AG04450 (cell line): ENCODE results near the gene CLEC3B. TPM values are rescaled to one million over a fixed set of nuclear protein-coding genes. Genes with fewer than 3 reads are reported as not detected.

ENCODE experiments used
- CTCF ChIA-PET: fragments of 300-600, 350-600 bp; formaldehyde crosslinking; extraction: SDS; loops from one replicate; lab custom pipeline; 2022; ENCODE audit warnings: antibody characterized with exemption, inconsistent platforms; lab: Charles Lee
- POLR2A ChIA-PET: fragments of 350-600 bp; formaldehyde crosslinking; extraction: SDS; loops from one replicate; lab custom pipeline; 2021; ENCODE audit warnings: antibody characterized with exemption, inconsistent platforms; lab: Yijun Ruan, JAX
- DNase-seq: peaks from one replicate; pipeline ENCODE4 v3.0.0-alpha.2; 2011; ENCODE audit warnings: low read depth, low spot score
- H3K27ac ChIP-seq: one replicate; pipeline ENCODE4 v1.5.1; 2012; ENCODE audit warnings: low read depth, low read length, control low read depth
- H3K27me3 ChIP-seq: one replicate; pipeline ENCODE4 v1.6.0; 2012; ENCODE audit warnings: low read length; ENCODE audit not compliant: control insufficient read depth, insufficient read depth
- H3K4me3 ChIP-seq: 2 replicates; pipeline ENCODE4 v1.5.1; 2011; ENCODE audit warnings: mild to moderate bottlenecking, low read depth, low read length, control low read depth
- H3K9me3 ChIP-seq: 2 replicates; pipeline ENCODE4 v1.5.1; 2012; ENCODE audit warnings: low read length; ENCODE audit not compliant: control insufficient read depth, insufficient read depth
- polyA plus RNA-seq: library from polyadenylated mRNA; depleted of rRNA; stranded (reverse); fragments of >200 nt; gene quantifications from 2 replicates; pipeline ENCODE4 v1.2.3, GENCODE V29; 2011
- TF ChIP-seq, protein P1 (sequence below): IDR thresholded peaks from 2 replicates; pipeline ENCODE4 v1.5.1; 2011; ENCODE audit warnings: low read depth, low read length, control low read depth, inconsistent platforms

CLEC3B gene
- polyA plus RNA-seq, 1 experiment, result 4.3 TPM

DNA sequence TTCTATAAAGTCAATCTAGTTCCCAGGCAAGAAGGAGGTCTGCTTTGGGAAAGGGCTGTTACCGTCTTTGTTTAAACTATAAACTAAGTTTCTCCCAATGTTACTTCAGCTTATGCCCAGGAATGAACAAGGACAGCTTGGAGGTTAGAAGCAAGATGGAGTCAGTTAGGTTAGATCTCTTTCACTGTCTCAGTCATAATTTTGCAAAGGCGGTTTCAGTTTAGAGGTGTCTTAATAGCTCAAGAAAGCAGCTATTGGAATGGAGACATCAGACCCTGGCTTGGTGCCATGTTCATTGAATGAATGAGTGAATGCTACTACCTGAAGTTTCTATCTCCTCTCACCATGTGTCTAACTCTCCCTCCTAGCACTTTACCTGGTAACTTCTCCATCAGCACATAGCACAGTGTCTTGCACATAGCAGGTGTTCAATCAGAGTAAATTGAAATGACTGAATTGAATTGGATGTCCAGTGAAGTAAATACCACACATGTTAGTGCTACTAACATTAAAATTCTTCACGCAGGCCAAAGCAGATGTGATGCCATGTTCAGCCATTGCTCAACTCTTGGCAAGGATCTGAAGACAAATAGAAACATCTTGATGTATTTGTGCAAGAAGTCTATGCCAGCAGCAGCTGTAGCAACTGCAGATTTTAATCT lies 28.2 kb downstream of the CLEC3B start:
- TF ChIP-seq, protein P1, sequence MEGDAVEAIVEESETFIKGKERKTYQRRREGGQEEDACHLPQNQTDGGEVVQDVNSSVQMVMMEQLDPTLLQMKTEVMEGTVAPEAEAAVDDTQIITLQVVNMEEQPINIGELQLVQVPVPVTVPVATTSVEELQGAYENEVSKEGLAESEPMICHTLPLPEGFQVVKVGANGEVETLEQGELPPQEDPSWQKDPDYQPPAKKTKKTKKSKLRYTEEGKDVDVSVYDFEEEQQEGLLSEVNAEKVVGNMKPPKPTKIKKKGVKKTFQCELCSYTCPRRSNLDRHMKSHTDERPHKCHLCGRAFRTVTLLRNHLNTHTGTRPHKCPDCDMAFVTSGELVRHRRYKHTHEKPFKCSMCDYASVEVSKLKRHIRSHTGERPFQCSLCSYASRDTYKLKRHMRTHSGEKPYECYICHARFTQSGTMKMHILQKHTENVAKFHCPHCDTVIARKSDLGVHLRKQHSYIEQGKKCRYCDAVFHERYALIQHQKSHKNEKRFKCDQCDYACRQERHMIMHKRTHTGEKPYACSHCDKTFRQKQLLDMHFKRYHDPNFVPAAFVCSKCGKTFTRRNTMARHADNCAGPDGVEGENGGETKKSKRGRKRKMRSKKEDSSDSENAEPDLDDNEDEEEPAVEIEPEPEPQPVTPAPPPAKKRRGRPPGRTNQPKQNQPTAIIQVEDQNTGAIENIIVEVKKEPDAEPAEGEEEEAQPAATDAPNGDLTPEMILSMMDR, result no peak
- Histone ChIP-seq H3K27me3 (no peaks in the 10 kb centered on the region), H3K27ac (peak overlapping the region; percentile 78), H3K9me3 (no peaks in the 10 kb centered on the region), H3K4me3 (no peak overlapping the region)
- ChIA-PET POLR2A (interaction anchor here (0.6 to 2.3 kb wide), 3 partner anchors 31 to 170 kb away, joined by 3 to 10 read pairs (median 4); no protein-coding TSS in a partner anchor), CTCF (interaction anchor here (1.1 to 4.7 kb wide), 4 partner anchors 14 to 454 kb away, joined by 3 to 29 read pairs (median 4); no protein-coding TSS in a partner anchor)
- peak; percentile 71 for DNase-seq

DNA sequence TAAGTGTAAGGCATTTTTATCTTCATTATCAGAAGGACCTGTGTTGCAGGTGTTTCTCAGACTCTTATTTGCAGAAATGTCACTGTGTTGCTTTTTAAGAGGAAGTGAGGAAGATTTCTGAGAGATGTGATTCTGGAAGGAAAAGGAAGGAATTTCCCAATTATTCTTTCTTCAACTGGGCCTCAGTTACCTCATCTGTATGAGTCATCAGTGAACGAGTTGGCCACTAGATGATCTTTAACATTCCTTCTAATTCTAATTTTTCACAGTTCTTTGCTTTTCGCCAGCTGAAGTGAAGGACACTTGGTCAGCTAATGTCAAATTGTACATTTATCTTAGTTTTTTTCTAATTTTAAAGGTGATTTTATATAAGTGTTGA lies 28.9 kb downstream of the CLEC3B start:
- Histone ChIP-seq H3K27ac (peak overlapping the region; percentile 92), H3K9me3 (no peaks in the 10 kb centered on the region), H3K27me3 (no peaks in the 10 kb centered on the region), H3K4me3 (no peak overlapping the region)
- peak; percentile 59 for DNase-seq
- ChIA-PET CTCF (interaction anchor here (0.6 to 4.7 kb wide), 12 partner anchors 12 to 612 kb away, joined by 3 to 29 read pairs (median 4); no protein-coding TSS in a partner anchor), POLR2A (interaction anchor here (0.7 to 2.3 kb wide), 7 partner anchors 13 to 605 kb away, joined by 3 to 10 read pairs (median 5); no protein-coding TSS in a partner anchor)
- TF ChIP-seq, protein P1, result no peak

DNA sequence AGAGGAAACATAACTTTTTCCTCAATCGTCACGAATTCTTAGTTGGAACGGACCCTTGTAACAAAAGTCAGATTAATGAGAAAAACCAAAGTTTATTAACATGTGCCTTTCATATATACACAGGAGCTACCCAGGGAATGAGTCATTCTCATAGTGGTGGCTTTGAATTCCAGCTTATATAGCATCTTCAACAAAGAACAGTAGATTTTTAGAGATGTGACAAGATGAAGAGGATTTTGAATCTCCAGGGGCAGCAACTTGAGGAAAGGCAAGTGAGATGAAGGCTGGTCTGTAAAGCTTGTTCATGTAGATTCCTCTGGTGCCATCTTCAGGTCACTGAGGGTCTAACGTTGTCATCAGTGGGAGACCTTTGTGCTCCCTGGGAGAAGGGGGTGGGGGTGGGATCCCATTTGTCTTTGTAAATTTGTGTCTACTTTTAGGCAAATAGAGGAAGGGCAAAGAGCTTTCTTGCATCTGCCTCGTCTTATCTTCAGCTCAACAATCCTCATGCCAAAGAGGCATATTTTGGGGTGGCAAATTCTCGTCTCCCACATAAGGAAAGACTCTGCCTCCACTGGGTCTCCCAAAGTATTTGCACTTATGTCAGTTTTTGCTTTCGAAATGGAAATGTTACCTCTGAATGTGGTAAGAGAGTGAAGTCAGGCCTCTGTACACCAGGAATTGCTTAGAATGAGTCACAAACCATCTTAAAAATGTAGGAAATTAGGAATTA lies 29.5 kb downstream of the CLEC3B start:
- H3K27ac ChIP-seq, result peak overlapping the region; percentile 92
- ChIA-PET POLR2A (interaction anchor here (0.6 to 2.3 kb wide), 10 partner anchors 14 to 1288 kb away, joined by 3 to 19 read pairs (median 4); no protein-coding TSS in a partner anchor), CTCF (interaction anchor here (0.5 to 4.7 kb wide), 14 partner anchors 12 to 611 kb away, joined by 3 to 29 read pairs (median 4); no protein-coding TSS in a partner anchor)
- H3K4me3 ChIP-seq, result peak overlapping the region; percentile 26
- TF ChIP-seq, protein P1, result peak; percentile 18
- H3K27me3 ChIP-seq, result no peaks in the 10 kb centered on the region
- peak; percentile 85 for DNase-seq
- no peaks in the 10 kb centered on the region for H3K9me3 ChIP-seq

DNA sequence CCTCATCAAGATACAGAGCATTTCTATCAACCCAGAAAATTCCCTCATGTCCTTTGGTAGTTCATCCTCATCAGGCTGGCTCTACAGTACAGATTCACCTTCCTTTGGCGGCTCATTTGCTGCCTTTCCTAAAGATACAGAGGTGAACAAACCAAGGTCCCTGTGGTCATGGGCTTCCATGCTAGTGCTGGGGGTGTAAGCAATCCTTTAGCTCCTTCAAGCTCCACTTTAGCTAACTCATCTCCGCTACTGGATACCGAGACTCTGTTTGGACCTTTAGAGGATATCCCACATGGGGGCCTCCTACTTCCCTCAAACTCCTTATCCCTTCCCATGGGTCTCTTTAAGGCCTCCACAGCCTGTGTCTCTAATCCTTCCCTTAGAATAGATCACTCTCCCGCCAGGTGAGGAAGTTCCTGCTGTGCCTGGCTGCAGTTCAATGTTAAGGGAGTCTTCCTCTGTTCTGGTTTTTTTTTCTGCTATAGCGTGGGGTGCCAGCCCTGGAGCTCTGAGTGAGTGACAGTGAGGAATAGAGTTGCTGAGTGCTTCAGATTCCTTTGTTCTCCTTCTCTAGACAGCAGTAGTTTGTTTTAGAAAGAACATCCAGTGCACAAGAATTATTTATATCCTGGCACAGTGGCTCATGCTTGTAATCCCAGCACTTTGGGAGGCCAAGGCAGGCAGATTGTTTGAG lies 30.7 kb downstream of the CLEC3B start:
- TF ChIP-seq, protein P1, result no peak
- Histone ChIP-seq H3K27me3 (no peaks in the 10 kb centered on the region), H3K27ac (peak overlapping the region; percentile 88), H3K4me3 (no peak overlapping the region), H3K9me3 (no peaks in the 10 kb centered on the region)
- POLR2A ChIA-PET, result interaction anchor here (0.5 to 2.2 kb wide), 3 partner anchors 29 to 127 kb away, joined by 3 to 5 read pairs (median 3); no protein-coding TSS in a partner anchor
- no peak for DNase-seq
- CTCF ChIA-PET, result interaction anchor here (0.6 to 4.7 kb wide), 9 partner anchors 9 to 451 kb away, joined by 3 to 29 read pairs (median 5); no protein-coding TSS in a partner anchor
